Activated CD4-positive, alpha-beta T cell treated with anti-CD3 and anti-CD28 coated beads for 36 hours (primary cell): Measurements from ENCODE around the gene ACTN4. TPM values are rescaled to one million over a fixed set of nuclear protein-coding genes. Genes with fewer than 3 reads are reported as not detected.

Experiments used
- ATAC-seq: fragments of 200-7000 bp; cut with Tn5 transposase; one replicate; pipeline ENCODE4 v1.10.0; 2021; ENCODE audit warnings: mild to moderate bottlenecking, moderate library complexity
- CTCF ChIA-PET: fragments of 350-600 bp; sonication (Branson Sonifier 250); formaldehyde crosslinking; loops from one replicate; lab custom pipeline; 2021; ENCODE audit warnings: antibody characterized with exemption; lab: Charles Lee
- POLR2A ChIA-PET: fragments of 350-600 bp; sonication (Branson Sonifier 250); formaldehyde crosslinking; loops from one replicate; lab custom pipeline; 2021; ENCODE audit warnings: antibody characterized with exemption, inconsistent platforms; lab: Charles Lee
- DNase-seq: peaks from one replicate; pipeline ENCODE4 v3.0.0-alpha.2; 2020
- H3K27ac Mint-ChIP-seq: one replicate; pipeline ENCODE4 v1.8.0; 2021; ENCODE audit warnings: mixed read lengths
- H3K27me3 Mint-ChIP-seq: one replicate; pipeline ENCODE4 v1.8.0; 2021; ENCODE audit warnings: mixed read lengths
- H3K36me3 Mint-ChIP-seq: one replicate; pipeline ENCODE4 v1.8.0; 2021; ENCODE audit warnings: low read depth, mixed read lengths
- H3K4me1 Mint-ChIP-seq: one replicate; pipeline ENCODE4 v1.8.0; 2021; ENCODE audit warnings: mixed read lengths
- H3K4me3 Mint-ChIP-seq: one replicate; pipeline ENCODE4 v1.8.0; 2021; ENCODE audit warnings: mild to moderate bottlenecking, moderate library complexity, mixed read lengths
- H3K9me3 Mint-ChIP-seq: one replicate; pipeline ENCODE4 v1.8.0; 2021; ENCODE audit warnings: low read depth, mixed read lengths
- intact Hi-C, 2 experiments: fragments of 100-400 bp; cut with DNase I in 1 of 2; cut with micrococcal nuclease in 1 of 2; formaldehyde crosslinking; loops; one replicate each; pipeline versions ENCODE4 v1.14.2 to v1.15.1; 2022 to 2024; cut with DNase I, micrococcal nuclease
- total RNA-seq, 2 experiments: library from RNA; stranded (reverse); gene quantifications; one replicate each; pipeline ENCODE4 v1.2.3, GENCODE V29; 2021

The ACTN4 gene
- total RNA-seq, 2 experiments from 2014 or later, result 181 to 182 TPM

DNA sequence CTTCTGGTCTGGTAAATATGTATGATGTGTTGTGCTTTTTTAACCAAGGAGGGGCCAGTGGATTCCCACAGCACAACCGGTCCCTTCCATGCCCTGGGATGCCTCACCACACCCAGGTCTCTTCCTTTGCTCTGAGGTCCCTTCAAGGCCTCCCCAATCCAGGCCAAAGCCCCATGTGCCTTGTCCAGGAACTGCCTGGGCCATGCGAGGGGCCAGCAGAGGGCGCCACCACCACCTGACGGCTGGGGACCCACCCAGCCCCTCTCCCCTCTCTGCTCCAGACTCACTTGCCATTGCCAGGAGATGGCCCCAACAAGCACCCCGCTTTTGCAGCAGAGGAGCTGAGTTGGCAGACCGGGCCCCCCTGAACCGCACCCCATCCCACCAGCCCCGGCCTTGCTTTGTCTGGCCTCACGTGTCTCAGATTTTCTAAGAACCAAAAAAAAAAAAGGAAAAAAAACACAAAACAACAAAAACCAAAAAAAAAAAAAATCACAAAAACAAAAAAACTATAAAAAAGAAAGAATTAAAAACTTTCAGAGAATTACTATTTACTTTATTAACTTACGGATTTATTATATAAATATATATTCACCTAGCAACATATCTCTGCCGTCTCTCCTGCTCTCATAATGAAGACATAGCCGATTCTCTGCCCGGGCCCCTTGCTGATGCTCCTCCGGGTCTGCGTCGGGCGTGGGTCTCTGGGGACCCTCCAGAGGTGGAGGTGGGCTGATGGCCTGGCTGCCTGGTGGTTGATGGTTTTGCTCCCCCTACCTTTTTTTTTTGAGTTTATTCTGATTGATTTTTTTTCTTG is 82.4 kb downstream of the ACTN4 start:
- Mint-ChIP-seq H3K4me1 (peaks cover 18% of the 10 kb centered on the region), H3K27ac (peak overlapping the region; percentile 60), H3K9me3 (no peaks in the 10 kb centered on the region), H3K4me3 (no peak overlapping the region), H3K36me3 (peaks cover 17% of the 10 kb centered on the region), H3K27me3 (no peaks in the 10 kb centered on the region)
- intact Hi-C loops, result loop anchor here (1.0 to 5.0 kb wide), 5 partner anchors 108 to 202 kb away; partner anchors contain the start of genes MRPS12 (in 2 of the 2) and SARS2 (in 2 of the 2)
- DNase-seq (peak; percentile 92), ATAC-seq (peak; percentile 82)
- CTCF ChIA-PET, result interaction anchor here (0.6 to 2.0 kb wide), 6 partner anchors 33 to 210 kb away, joined by 3 to 5 read pairs (median 4); no protein-coding TSS in a partner anchor
- POLR2A ChIA-PET, result interaction anchor here (0.6 kb wide), 1 partner anchor 233 kb away, joined by 8 read pairs; no protein-coding TSS in a partner anchor

DNA sequence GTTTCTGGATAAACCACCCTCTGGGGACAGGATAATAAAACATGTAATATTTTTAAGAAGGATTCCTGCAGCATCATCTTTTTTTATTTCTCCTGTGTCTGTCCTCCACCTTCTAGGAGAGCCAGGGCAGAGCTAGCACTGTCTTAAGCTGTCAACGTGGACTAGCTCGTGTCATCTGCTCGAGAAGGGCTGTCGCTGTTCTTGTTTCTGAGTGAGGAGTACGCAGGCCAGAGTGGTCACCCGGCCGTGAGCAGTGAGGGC is 83.0 kb downstream of the ACTN4 start:
- peaks cover 17% of the 10 kb centered on the region for H3K36me3 Mint-ChIP-seq
- peak overlapping the region; percentile 60 for H3K27ac Mint-ChIP-seq

DNA sequence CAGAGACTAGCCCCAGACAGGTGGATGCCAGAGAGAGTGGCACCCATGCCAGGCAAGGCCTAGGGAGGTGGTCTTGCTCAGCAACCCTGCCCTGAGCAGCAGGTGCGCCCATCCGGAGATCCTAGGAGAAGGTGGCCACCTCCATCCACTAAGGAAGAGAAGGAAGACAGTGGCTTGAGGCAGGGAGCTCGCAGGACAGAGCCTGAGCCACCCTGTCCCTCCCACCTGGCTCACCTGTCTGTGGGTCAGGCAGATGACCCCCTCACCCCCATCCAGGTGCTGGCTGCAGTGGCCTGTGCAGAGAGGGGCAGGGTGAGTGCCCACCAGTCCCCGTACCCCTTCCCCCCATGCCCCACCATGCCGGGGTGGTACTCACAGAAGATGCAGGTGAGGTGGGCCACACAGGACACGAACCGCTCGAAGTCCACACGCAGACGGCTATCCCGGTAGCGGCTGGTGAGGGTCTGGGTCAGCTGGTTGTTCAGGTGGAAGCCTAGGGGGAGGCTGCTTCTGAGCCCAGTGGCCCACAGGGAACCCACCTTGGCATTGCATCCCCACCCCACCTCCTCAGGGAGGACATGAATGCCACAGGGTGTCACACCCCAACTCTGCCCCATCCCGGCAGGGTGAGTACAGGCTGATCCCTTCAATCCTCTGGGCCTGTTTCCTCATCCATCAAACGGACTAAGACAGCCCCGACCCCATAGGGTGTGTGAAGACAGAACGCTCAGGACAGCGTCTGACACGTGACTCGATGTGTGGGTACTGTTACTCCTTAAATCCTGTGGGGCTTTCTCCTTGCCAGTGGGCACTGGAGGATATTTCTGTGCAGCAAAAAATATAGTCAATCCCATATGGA is 83.5 kb downstream of the ACTN4 start:
- CTCF ChIA-PET, result interaction anchor here (0.6 to 2.0 kb wide), 6 partner anchors 45 to 198 kb away, joined by 3 to 5 read pairs (median 4); no protein-coding TSS in a partner anchor
- Mint-ChIP-seq H3K4me3 (no peak overlapping the region), H3K36me3 (peaks cover 15% of the 10 kb centered on the region), H3K27ac (peak overlapping the region; percentile 60), H3K4me1 (peaks cover 24% of the 10 kb centered on the region), H3K9me3 (no peaks in the 10 kb centered on the region), H3K27me3 (no peaks in the 10 kb centered on the region)
- POLR2A ChIA-PET, result interaction anchor here (0.6 kb wide), 1 partner anchor 232 kb away, joined by 8 read pairs; no protein-coding TSS in a partner anchor
- ATAC-seq (no peak), DNase-seq (no peak)
- intact Hi-C loops, result loop anchor here (5.0 kb wide), 2 partner anchors 111 to 156 kb away; no protein-coding TSS in a partner anchor

More for the DNA sequence above, 83.0 kb downstream of the ACTN4 start:
- DNase-seq (no peak), ATAC-seq (no peak)
- ChIA-PET POLR2A (interaction anchor here (0.6 kb wide), 1 partner anchor 233 kb away, joined by 8 read pairs; no protein-coding TSS in a partner anchor), CTCF (interaction anchor here (0.6 to 2.0 kb wide), 6 partner anchors 34 to 210 kb away, joined by 3 to 5 read pairs (median 4); no protein-coding TSS in a partner anchor)
- Mint-ChIP-seq H3K9me3 (no peaks in the 10 kb centered on the region), H3K4me3 (no peak overlapping the region), H3K27me3 (no peaks in the 10 kb centered on the region), H3K4me1 (peaks cover 23% of the 10 kb centered on the region)
- intact Hi-C loops, result loop anchor here (5.0 kb wide), 2 partner anchors 112 to 157 kb away; no protein-coding TSS in a partner anchor

DNA sequence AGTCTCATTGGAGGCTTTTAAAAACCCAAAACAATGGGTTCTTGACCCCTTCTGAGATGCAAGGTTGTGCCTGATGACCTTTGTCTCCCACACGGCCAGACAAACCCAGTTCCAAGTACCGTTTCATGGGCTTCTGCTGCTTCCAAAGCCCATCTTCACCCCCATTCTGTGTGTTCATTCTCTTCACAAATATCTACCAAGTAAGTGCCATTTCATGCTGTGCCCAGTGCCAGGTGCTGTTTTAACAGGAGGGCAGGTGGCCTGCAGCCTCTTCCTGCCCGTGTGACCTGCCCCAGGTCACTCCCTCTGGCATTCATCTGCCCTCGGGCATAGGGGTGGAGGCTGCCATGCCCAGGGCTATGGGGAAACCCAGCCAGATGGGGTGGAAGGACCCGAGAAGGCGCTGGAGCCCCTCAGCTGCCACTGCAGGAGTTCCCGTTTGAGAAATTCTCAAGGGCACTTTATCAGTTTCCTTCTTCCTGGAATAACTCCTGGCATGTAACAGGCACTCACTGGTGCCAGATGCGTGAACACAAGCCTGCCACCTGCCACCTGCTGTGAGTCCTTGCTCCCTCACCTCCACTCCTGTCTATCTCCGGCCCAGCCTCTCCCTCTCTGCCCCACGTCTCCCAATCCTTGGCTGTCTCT is 84.3 kb downstream of the ACTN4 start:
- H3K4me3 Mint-ChIP-seq, result no peak overlapping the region
- H3K27ac Mint-ChIP-seq, result no peak overlapping the region
- intact Hi-C loops, result loop anchor here (5.0 kb wide), 2 partner anchors 111 to 156 kb away; no protein-coding TSS in a partner anchor
- peaks cover 12% of the 10 kb centered on the region for H3K36me3 Mint-ChIP-seq
- POLR2A ChIA-PET, result no interaction called here
- peaks cover 2% of the 10 kb centered on the region for H3K27me3 Mint-ChIP-seq
- peaks cover 27% of the 10 kb centered on the region for H3K4me1 Mint-ChIP-seq
- ATAC-seq (no peak), DNase-seq (no peak)
- CTCF ChIA-PET, result interaction anchor here (0.6 kb wide), 1 partner anchor 133 kb away, joined by 3 read pairs; no protein-coding TSS in a partner anchor
- H3K9me3 Mint-ChIP-seq, result no peaks in the 10 kb centered on the region

DNA sequence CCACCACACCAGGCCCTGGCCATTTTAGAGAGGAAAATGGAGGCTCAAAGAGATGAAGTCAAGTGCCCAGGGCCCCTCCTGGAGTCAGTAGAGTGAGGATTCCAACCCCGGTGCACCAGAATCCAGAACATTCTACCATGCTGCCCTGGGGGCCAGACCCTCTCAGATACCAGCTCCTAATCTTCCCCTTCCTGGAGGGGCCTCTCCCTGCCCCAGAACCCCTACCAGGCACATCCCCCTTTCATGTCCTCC is 85.7 kb downstream of the ACTN4 start:
- no peaks in the 10 kb centered on the region for H3K9me3 Mint-ChIP-seq
- no peak for DNase-seq

DNA sequence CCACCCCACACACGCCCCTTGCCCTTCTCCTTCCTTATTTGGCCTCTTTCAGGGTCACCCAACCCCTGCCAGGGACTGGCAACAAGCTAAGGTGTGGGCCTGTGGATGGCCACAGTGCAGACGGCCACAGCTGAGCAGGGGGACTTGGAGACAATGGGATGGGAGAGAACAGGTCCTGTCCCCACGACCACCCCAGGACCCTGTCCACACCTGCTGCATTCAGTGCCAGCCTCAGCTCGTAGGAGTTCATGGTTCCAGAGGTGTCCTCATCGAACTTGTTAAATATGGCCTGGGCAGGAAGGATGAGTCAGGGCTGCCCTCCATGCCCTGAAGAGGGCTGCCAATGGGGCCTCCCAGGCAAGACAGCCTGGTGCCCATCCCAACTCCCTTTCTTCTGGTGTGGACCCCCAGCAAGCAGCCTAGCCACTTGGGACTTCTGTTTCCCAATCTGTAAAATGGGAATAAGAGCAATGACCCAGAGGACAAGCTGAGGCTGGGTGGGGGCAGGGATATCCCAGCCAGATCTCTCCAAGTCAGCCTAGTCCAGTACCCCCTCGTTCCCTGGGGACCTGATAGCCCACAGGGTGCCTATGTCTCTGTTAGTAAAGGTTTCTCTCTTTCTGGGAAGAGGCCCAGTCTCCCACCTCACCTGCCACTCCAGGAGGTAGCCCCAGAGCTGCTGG is 86.2 kb downstream of the ACTN4 start:
- peaks cover 9% of the 10 kb centered on the region for H3K36me3 Mint-ChIP-seq
- no peaks in the 10 kb centered on the region for H3K9me3 Mint-ChIP-seq
- H3K4me3 Mint-ChIP-seq, result no peak overlapping the region
- POLR2A ChIA-PET, result interaction anchor here (0.9 kb wide), 1 partner anchor 344 kb away, joined by 3 read pairs; no protein-coding TSS in a partner anchor
- intact Hi-C loops, result loop anchor here (5.0 kb wide), 2 partner anchors 109 to 154 kb away; no protein-coding TSS in a partner anchor
- DNase-seq (no peak), ATAC-seq (no peak)
- H3K27ac Mint-ChIP-seq, result no peak overlapping the region
- peaks cover 7% of the 10 kb centered on the region for H3K27me3 Mint-ChIP-seq
- H3K4me1 Mint-ChIP-seq, result peaks cover 32% of the 10 kb centered on the region
- CTCF ChIA-PET, result interaction anchor here (0.6 to 2.4 kb wide), 6 partner anchors 35 to 238 kb away, joined by 3 to 10 read pairs (median 3); partner anchors contain the start of genes MRPS12 and SARS2

More for the DNA sequence above, 85.7 kb downstream of the ACTN4 start:
- POLR2A ChIA-PET, result no interaction called here
- Mint-ChIP-seq H3K27me3 (peaks cover 7% of the 10 kb centered on the region), H3K4me1 (peaks cover 30% of the 10 kb centered on the region), H3K4me3 (no peak overlapping the region), H3K36me3 (peaks cover 9% of the 10 kb centered on the region), H3K27ac (no peak overlapping the region)
- CTCF ChIA-PET, result interaction anchor here (0.6 to 2.4 kb wide), 5 partner anchors 62 to 197 kb away, joined by 3 to 10 read pairs (median 3); partner anchors contain the start of genes MRPS12 and SARS2
- no peak for ATAC-seq
- intact Hi-C loops, result loop anchor here (5.0 kb wide), 2 partner anchors 109 to 154 kb away; no protein-coding TSS in a partner anchor

DNA sequence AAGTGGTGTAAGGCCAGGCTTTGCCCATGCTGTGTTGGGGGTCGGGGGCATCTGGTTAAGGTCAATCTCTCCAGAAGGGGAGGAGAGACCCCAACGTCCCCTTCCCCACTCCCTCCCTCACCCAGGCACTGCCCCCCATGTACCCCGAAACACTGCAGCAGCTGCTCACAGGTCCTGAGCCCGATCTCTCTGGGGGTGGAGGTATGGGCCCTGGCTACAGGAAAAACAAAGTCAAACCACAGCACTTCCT is 86.7 kb downstream of the ACTN4 start:
- ChIA-PET CTCF (interaction anchor here (0.6 to 2.4 kb wide), 3 partner anchors 35 to 239 kb away, joined by 3 to 10 read pairs (median 3); partner anchors contain the start of genes MRPS12 and SARS2), POLR2A (interaction anchor here (0.9 kb wide), 1 partner anchor 344 kb away, joined by 3 read pairs; no protein-coding TSS in a partner anchor)
- H3K27me3 Mint-ChIP-seq, result peaks cover 7% of the 10 kb centered on the region
- intact Hi-C loops, result loop anchor here (5.0 kb wide), 2 partner anchors 108 to 153 kb away; no protein-coding TSS in a partner anchor
- peaks cover 9% of the 10 kb centered on the region for H3K36me3 Mint-ChIP-seq
- H3K9me3 Mint-ChIP-seq, result no peaks in the 10 kb centered on the region
- H3K4me1 Mint-ChIP-seq, result peaks cover 34% of the 10 kb centered on the region
- no peak overlapping the region for H3K27ac Mint-ChIP-seq
- no peak overlapping the region for H3K4me3 Mint-ChIP-seq
- ATAC-seq (no peak), DNase-seq (no peak)

DNA sequence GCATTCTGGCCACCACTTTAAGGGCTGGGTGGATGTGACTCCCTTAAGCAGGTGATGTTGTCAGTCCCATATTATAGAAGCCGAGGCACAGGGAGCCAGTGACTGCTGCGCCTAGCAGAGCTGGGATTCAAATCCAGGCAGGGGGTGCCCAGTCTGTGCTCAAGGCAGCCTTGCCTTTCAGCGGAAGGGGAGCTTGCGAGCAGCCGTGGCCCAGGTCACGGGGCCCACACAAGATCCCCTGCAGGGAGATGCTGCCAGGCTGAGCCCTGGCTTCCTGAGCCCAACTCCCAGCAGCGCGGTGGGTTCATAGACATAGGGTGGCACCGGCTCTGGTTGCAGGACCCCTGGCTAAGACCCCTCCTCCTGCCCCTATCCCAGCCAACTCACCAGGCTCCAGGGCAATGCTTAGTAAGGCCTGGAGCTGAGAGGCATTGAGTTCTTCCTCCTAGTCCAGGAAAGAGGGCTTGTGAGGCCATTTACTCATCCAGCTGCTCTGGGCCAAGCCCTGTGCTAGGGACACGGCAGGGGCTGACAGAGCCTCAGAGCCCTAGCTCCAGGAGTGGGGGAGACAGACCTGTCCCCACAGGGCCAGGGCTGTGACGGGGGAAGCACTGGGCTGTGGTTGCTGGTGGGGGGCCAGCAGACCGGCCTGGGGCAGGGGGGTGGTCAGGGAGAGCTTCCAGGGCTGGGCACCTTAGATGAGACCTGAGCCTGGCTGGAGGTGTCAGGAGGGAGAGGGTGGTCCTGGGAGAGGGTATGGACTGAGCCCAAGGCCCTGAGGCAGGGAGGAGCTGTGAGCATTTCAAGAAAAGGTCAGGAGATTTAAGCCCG is 87.2 kb downstream of the ACTN4 start:
- intact Hi-C loops, result loop anchor here (5.0 kb wide), 4 partner anchors 108 to 347 kb away; partner anchors contain the start of genes GGN (in 1 of the 2) and SPRED3 (in 1 of the 2)
- H3K4me3 Mint-ChIP-seq, result peak overlapping the region; percentile 16
- ATAC-seq, result peak; percentile 34
- peaks cover 7% of the 10 kb centered on the region for H3K27me3 Mint-ChIP-seq
- ChIA-PET CTCF (interaction anchor here (0.6 to 2.4 kb wide), 4 partner anchors 27 to 239 kb away, joined by 3 to 10 read pairs (median 4); partner anchors contain the start of genes MRPS12 and SARS2), POLR2A (interaction anchor here (0.5 to 0.9 kb wide), 4 partner anchors 101 to 828 kb away, joined by 3 to 6 read pairs (median 4); partner anchors contain the start of gene WDR87)
- peaks cover 33% of the 10 kb centered on the region for H3K4me1 Mint-ChIP-seq
- DNase-seq, result peak; percentile 44
- no peaks in the 10 kb centered on the region for H3K9me3 Mint-ChIP-seq
- H3K36me3 Mint-ChIP-seq, result peaks cover 6% of the 10 kb centered on the region
- H3K27ac Mint-ChIP-seq, result peak overlapping the region; percentile 60

DNA sequence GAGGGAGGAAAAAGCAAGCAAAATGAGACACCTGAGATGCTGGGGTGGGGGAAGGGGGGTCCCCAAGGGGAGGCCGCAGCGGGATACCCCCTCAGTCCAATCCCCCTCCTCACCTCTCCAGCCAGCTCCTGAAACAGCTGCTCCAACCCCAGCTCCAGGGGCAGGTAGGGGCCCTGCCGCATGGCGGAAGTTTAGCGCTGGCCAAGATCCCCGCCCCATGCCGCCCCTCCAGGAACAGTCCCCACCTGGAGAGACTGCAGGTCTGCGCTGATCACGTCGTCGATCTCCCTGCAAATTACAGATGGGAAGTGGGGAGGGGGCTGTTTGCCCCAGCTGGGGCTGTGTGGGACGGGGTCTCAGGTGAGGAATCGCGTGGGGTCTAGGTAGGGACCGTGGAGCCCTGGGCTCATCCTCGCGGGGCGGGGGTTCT is 87.8 kb downstream of the ACTN4 start:
- ATAC-seq (peak; percentile 11), DNase-seq (peak; percentile 39)
- intact Hi-C loops, result loop anchor here in 1 of 2 experiments (5.0 kb wide), 2 partner anchors 212 to 348 kb away; partner anchors contain the start of genes GGN and SPRED3
- POLR2A ChIA-PET, result interaction anchor here (0.5 to 0.8 kb wide), 3 partner anchors 101 to 829 kb away, joined by 3 to 6 read pairs (median 4); partner anchors contain the start of gene WDR87
- Mint-ChIP-seq H3K27ac (peak overlapping the region; percentile 60), H3K36me3 (peaks cover 4% of the 10 kb centered on the region), H3K4me3 (peak overlapping the region; percentile 16), H3K27me3 (peaks cover 7% of the 10 kb centered on the region), H3K9me3 (no peaks in the 10 kb centered on the region), H3K4me1 (peaks cover 33% of the 10 kb centered on the region)
- CTCF ChIA-PET, result interaction anchor here (1.3 to 2.4 kb wide), 2 partner anchors 26 to 195 kb away, joined by 5 to 10 read pairs; partner anchors contain the start of genes MRPS12 and SARS2
